HepG2 (cell line): Measurements from ENCODE around the gene AKAP8L. TPM values are rescaled to one million over a fixed set of nuclear protein-coding genes. Genes with fewer than 3 reads are reported as not detected.
A peak's percentile ranks its signal among the peaks of the same experiment; 100 is the strongest.

Experiments used
- ATAC-seq: fragments of 200-7000 bp; cut with Tn5 transposase; 3 replicates; pipeline ENCODE4 v1.9.1; 2020; ENCODE audit warnings: mild to moderate bottlenecking, moderate library complexity
- BruUV-seq: library from RNA; stranded (reverse); fragments of 400-500 nt; replicated peaks from 2 replicates; lab custom pipeline; 2021; lab: Mats Ljungman, UMichigan
- CTCF ChIA-PET: fragments of 300-600 bp; formaldehyde crosslinking; extraction: SDS; loops from one replicate; lab custom pipeline; 2021; ENCODE audit warnings: low total read pairs, inconsistent platforms, low intra/inter-chr PET ratio; lab: Yijun Ruan, JAX
- POLR2A ChIA-PET: fragments of 350-600 bp; sonication (Branson Sonifier 250); formaldehyde crosslinking; loops from one replicate; lab custom pipeline; 2020; ENCODE audit warnings: antibody characterized with exemption, inconsistent platforms; lab: Yijun Ruan, JAX
- DNase-seq: peaks from one replicate; pipeline ENCODE4 v3.0.0-alpha.2; 2015; ENCODE audit warnings: low spot score
- FAIRE-seq: peaks from 3 replicates; lab custom pipeline; 2011; peaks lifted over from hg19 to GRCh38; lab: Jason Lieb, UNC
- H2AFZ ChIP-seq: one replicate; pipeline ENCODE4 v1.6.1; 2011; ENCODE audit warnings: low read length, inconsistent platforms
- H3K27ac ChIP-seq: fragments of 300-600 bp; 3 replicates; pipeline ENCODE4 v1.8.0; 2011; ENCODE audit warnings: mixed run types, mild to moderate bottlenecking, mixed read lengths, low read length, inconsistent platforms; ENCODE audit not compliant: insufficient read depth; ENCODE audit errors: extremely low read length
- H3K27me3 ChIP-seq, 2 experiments: fragments of 200-600 bp in 1 of 2; 2 replicates in 1 of 2; 3 replicates in 1 of 2; pipeline versions ENCODE4 v1.6.0 to v1.8.0; 2011; ENCODE audit warnings: low read length in 2 of 2, mild to moderate bottlenecking in 2 of 2, moderate library complexity in 2 of 2, inconsistent platforms in 1 of 2; ENCODE audit not compliant: insufficient read depth in 2 of 2, control insufficient read depth in 1 of 2
- H3K36me3 ChIP-seq, 2 experiments: fragments of 200-600 bp in 1 of 2; replicated peaks in 1 of 2; 2 replicates in 1 of 2; 3 replicates in 1 of 2; pipeline versions ENCODE4 v1.5.1 to v1.8.0; 2011; ENCODE audit warnings: low read length in 2 of 2, inconsistent platforms in 1 of 2; ENCODE audit not compliant: insufficient read depth in 2 of 2, control insufficient read depth in 1 of 2
- H3K4me1 ChIP-seq: 2 replicates; pipeline ENCODE4 v1.5.1; 2012; ENCODE audit warnings: low read length, inconsistent platforms; ENCODE audit not compliant: insufficient read depth
- H3K4me2 ChIP-seq: 2 replicates; pipeline ENCODE4 v1.6.0; 2011; ENCODE audit warnings: low read depth, low read length, inconsistent platforms
- H3K4me3 ChIP-seq, 3 experiments: fragments of 200-600 bp in 1 of 3; sonication (generic), shearing (Covaris generic) in 1 of 3; replicated peaks in 1 of 3; 2 replicates each; pipeline ENCODE4 v1.5.1; 2011 to 2016; ENCODE audit warnings: low read length in 3 of 3, inconsistent platforms in 2 of 3, low read depth in 2 of 3, mild to moderate bottlenecking in 2 of 3, control low read depth in 1 of 3, mixed read lengths in 1 of 3; ENCODE audit not compliant: insufficient read depth in 1 of 3
- H3K79me2 ChIP-seq: one replicate; pipeline ENCODE4 v1.6.1; 2011; ENCODE audit warnings: low read length, inconsistent platforms; ENCODE audit not compliant: insufficient read depth
- H3K9ac ChIP-seq: 2 replicates; pipeline ENCODE4 v1.6.0; 2011; ENCODE audit warnings: mild to moderate bottlenecking, low read depth, low read length, inconsistent platforms; ENCODE audit not compliant: insufficient read depth
- H3K9me3 ChIP-seq: 2 replicates; pipeline ENCODE4 v1.5.1; 2012; ENCODE audit warnings: mild to moderate bottlenecking, low read length
- H4K20me1 ChIP-seq: 2 replicates; pipeline ENCODE4 v1.6.0; 2011; ENCODE audit warnings: inconsistent platforms, mild to moderate bottlenecking, low read length, moderate library complexity; ENCODE audit not compliant: insufficient read depth
- ZNF768 ChIP-seq: sonication (generic); formaldehyde crosslinking; IDR thresholded peaks from 2 replicates; pipeline ENCODE4 v1.4.0; 2020; ENCODE audit warnings: missing genetic modification reagents
- WGBS: methylation state at CpG from one replicate; pipeline ENCODE4 v1.1.6; 2017; ENCODE audit warnings: low lambda C conversion rate; 5-methylcytosine and 5-hydroxymethylcytosine counted together
- in situ Hi-C: cut with HindIII; loops from 2 replicates; pipeline ENCODE4 v1.10.0; 2017; ENCODE audit warnings: low pct_unique_long_range_greater_than_20kb; ENCODE audit not compliant: extremely low pct_ligation_motif_present
- intact Hi-C: fragments of 100-400 bp; cut with micrococcal nuclease; formaldehyde crosslinking; loops from one replicate; pipeline ENCODE4 v1.10.0; 2022; ENCODE audit not compliant: unreplicated experiment
- polyA plus RNA-seq, 8 experiments: library from polyadenylated mRNA; depleted of rRNA in 3 of 8; stranded (reverse) in 7 of 8; unstranded in 1 of 8; fragments of >200 nt; fragmentation: Illumina TruSeq in 4 of 8; extraction: Trizol in 4 of 8; gene quantifications; 2 replicates each; pipeline versions ENCODE4 v1.2.1 to v1.2.3, GENCODE V29; 2011 to 2016; ENCODE audit warnings: low read depth in 4 of 8, missing spikeins in 1 of 8, mixed read lengths in 1 of 8; ENCODE audit not compliant: insufficient read depth in 1 of 8
- total RNA-seq, 5 experiments: library from RNA; depleted of rRNA; stranded (reverse); fragments of >200 nt; fragmentation: Illumina TruSeq; extraction: Trizol; gene quantifications; 2 replicates each; pipeline ENCODE4 v1.2.3, GENCODE V29; 2016; ENCODE audit warnings: low read depth in 1 of 5
- TF ChIP-seq, protein P1 (sequence below): sonication (generic); formaldehyde crosslinking; IDR thresholded peaks from 2 replicates; pipeline ENCODE4 v1.8.1; 2023; ENCODE audit warnings: mild to moderate bottlenecking, missing genetic modification reagents
- TF ChIP-seq, protein P2 (sequence below): sonication (generic); formaldehyde crosslinking; IDR thresholded peaks from 2 replicates; pipeline ENCODE4 v1.8.1; 2022; ENCODE audit warnings: mild to moderate bottlenecking, missing genetic modification reagents

Gene AKAP8L
- total and polyA plus RNA-seq, 2 of the 13 experiments (the other 11 are each of a cell fraction or from before 2014, with no cell fraction given) = 48.2 to 49.6 TPM

DNA sequence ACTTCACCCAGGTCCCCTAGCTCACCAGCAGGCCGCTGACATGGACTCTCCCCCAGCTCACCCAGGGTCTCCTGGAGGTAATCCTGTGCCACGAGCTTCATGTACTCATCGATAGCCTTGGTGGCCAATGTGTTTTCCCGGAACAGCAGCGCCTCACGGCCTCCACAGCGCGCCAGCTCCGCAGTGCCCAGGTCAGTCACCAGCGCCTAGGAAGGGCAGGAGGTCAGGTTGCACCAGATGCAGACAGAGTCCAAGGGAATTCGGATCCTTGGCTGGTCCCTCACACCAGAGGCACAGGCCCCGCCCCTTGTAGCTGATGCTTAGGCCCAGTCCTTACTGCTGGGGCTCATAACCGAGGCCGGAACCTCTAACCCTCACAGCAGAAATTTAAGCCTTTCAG, 37.7 kb upstream of the AKAP8L start (continued):
- TF ChIP-seq, protein P1, sequence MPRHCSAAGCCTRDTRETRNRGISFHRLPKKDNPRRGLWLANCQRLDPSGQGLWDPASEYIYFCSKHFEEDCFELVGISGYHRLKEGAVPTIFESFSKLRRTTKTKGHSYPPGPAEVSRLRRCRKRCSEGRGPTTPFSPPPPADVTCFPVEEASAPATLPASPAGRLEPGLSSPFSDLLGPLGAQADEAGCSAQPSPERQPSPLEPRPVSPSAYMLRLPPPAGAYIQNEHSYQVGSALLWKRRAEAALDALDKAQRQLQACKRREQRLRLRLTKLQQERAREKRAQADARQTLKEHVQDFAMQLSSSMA (CRISPR knock-in tag) = no peak

DNA sequence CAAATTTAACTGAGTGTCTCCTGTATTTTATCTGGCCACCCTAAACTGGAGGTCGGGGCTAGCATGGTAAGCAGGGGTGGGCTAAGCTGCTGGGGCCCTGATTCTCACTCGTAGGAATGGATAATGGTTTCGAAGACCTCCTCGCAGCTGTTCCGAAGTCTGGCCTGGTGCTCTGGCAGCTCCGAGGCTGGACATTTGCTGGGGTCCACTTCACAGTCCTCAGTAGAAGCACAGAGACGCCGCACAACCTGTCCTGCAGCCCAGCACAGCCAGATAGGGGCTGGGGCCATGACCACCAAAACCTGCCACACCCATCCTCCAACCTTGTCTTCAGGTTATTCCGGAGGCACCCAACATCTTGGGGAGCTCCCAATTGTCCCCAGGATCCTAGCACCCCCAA, 37.2 kb upstream of the AKAP8L start:
- Histone ChIP-seq H3K27me3 (no peaks in the 10 kb centered on the region; a peak in 1 of 5 replicates), H2AFZ (no peak overlapping the region), H3K27ac (no peak overlapping the region), H4K20me1 (no peaks in the 10 kb centered on the region), H3K9me3 (no peaks in the 10 kb centered on the region), H3K9ac (no peak overlapping the region), H3K36me3 (no peaks in the 10 kb centered on the region), H3K4me1 (peaks cover 22% of the 10 kb centered on the region), H3K79me2 (no peaks in the 10 kb centered on the region), H3K4me2 (no peak overlapping the region), H3K4me3 (no peak overlapping the region)
- in situ Hi-C loops (no loop called here), intact Hi-C loops (no loop called here)
- FAIRE-seq (no peak), ATAC-seq (no peak), DNase-seq (no peak)
- no TSS peak for BruUV-seq
- ChIA-PET CTCF (no interaction called here), POLR2A (no interaction called here)
- WGBS = 66% methylated on average over 5 of the region's 9 CpGs
- TF ChIP-seq, protein P2, sequence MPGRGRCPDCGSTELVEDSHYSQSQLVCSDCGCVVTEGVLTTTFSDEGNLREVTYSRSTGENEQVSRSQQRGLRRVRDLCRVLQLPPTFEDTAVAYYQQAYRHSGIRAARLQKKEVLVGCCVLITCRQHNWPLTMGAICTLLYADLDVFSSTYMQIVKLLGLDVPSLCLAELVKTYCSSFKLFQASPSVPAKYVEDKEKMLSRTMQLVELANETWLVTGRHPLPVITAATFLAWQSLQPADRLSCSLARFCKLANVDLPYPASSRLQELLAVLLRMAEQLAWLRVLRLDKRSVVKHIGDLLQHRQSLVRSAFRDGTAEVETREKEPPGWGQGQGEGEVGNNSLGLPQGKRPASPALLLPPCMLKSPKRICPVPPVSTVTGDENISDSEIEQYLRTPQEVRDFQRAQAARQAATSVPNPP (CRISPR knock-in tag) = no peak
- TF ChIP-seq ZNF768 (CRISPR knock-in tag) = peak; percentile 66; the same call in 1 of the 2 replicates
